Head of caudate nucleus (tissue), 42 donors: ENCODE results near the gene HDLBP.

Source experiments
- DNase-seq, 42 donors: peaks; one replicate each; pipeline versions ENCODE4 v3.0.0 to v3.0.0-alpha.2; 2020 to 2021; ENCODE audit warnings: mixed read lengths in 7 of 42
- intact Hi-C: fragments of 100-400 bp; cut with DNase I; formaldehyde crosslinking; loops from one replicate; pipeline ENCODE4 v1.15.0; 2022

Gene HDLBP

DNA sequence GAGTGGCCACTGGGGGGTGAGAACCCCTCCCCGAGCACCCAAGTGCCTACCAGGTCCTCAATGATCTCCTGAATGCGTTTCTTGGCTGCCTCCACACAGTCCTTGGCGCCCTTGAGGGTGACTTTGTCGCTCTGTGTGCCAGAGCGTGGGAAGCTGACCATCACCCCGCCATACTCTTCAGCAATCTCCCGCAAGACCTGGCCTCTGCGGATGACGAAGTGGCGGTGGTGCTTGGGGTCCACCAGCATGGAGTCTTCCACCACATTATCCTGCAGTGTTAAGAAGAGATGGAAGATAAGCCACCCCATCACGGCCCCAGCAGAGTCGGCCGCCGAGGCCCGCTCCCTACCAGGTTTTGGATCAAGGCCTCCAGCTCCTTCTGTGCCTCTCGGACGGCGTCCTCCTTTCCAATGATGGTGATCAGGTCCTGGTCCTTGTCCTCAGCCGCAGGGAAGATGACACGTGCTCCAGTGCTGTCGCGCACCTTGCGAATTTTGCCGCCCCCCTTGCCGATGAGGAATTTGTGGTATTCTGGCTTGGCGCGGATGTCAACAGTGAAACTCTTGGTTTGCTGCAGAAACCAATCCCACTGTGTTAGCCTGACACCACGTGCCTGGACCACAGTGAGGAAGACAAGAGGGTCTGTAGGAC is 75.8 kb downstream of the HDLBP start:
- intact Hi-C loops: no loop called here
- peak in 1 of 42 donors; percentile 5 for DNase-seq

GRCh38 chr2:241238693-241239198 is 76.7 kb downstream of the HDLBP start:
- DNase-seq: no peak
- intact Hi-C loops: no loop called here

DNA sequence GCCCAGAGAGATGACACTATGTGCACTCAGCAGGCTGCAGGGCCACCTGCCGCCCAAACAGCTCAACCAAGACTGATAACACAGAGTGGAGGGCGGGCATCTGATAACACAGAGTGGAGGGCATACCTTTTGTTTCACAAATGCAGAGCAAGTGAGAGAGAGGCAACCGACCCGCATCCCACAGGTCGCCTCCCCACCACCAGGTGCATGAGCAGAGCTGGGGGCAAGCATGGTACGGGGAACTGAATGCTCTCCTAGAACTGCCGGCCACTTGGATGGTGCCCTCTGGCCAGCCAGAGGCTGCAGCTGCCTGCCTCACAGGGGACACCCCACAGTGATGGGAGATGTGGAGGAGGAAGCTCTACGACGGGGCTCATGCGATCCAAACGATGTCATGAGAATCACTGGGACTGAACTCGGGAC is 77.5 kb downstream of the HDLBP start:
- DNase-seq: peak in 3 of 42 donors; percentile 7 to 34 (median 21)
- intact Hi-C loops: no loop called here

GRCh38 chr2:241237047-241237446 is 78.4 kb downstream of the HDLBP start:
- intact Hi-C loops: no loop called here
- peak in 1 of 42 donors; percentile 12 for DNase-seq

DNA sequence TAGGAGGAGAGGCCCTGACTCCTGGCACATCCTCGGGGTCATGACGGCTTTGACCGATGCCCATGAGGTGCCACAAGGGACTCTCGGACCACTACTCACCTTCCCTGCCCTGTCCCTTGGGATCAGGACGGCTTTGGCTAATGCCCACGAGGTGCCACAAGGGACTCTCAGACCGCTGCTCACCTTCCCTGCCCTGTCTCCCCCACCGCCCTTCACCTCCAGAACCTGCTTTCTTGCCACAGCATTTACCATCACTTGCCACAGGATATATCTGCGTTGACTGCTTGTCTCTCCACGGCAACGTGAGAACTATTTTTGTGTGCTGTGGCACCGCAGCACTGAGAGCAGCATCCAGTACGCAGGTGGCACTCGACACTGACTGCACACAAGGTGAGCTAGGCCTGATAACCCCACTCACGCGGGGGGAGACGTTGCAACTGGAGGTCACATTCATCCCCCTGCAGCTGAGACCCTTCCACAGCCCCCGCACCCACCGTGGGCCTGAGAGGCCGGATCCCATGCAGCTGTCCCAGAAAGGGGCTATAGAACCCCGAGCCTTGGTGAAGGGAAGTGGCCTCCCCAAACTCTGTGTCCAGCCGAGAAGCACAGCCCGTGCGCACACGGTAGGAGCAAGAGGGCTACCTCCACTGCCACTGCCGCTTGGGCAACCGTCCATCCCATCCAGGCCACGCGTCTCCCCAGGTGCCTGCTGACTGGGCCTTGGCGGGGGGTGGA is 79.4 kb downstream of the HDLBP start:
- DNase-seq: peak in 23 of 42 donors; percentile 25 to 87 (median 62)
- intact Hi-C loops: no loop called here

DNA sequence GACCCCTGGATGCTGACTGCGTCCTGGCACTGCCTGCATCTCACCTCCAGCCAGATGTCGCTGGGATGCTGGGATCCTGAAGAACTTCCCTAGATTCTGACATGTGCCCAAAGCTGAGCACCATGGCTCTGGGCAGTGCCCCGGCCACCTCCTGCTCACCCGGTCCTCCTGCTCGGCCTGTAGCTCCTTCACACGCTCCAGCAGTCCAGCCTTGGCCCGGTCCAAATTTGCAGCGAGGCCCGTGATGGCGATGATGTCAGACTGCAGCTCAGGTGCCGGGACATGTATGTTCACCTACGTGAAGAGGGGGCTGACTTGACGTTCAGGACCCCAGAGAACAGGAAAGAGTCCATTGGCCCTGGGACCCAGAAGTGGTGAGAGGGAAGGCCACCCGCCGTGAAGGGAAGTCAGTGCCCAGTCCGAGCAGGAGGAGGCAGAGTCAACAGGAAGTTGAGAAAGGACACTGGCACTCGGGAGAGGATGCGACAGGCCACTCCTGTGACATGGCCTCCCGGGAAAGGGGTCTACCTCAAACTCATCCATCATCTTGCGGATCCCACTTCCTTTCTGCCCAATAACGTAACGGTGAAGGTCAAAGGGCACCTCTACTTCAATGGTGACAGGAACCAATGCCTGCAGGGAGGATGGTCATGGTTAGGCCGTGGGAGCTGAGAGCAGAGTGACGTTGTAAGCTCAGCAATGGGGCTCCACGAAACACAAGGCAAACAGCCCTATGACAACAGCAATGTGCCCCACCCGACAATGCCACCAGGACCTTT is 80.3 kb downstream of the HDLBP start:
- intact Hi-C loops: no loop called here

GRCh38 chr2:241234066-241234790 is 81.2 kb downstream of the HDLBP start:
- peak in 1 of 42 donors; percentile 24 for DNase-seq

More for the DNA sequence above, 80.3 kb downstream of the HDLBP start:
- peak in 1 of 42 donors; percentile 29 for DNase-seq

GRCh38 chr2:241232736-241233575 is 82.5 kb downstream of the HDLBP start:
- DNase-seq: no peak
- intact Hi-C loops: no loop called here

More at GRCh38 chr2:241234066-241234790, 81.2 kb downstream of the HDLBP start:
- intact Hi-C loops: no loop called here

DNA sequence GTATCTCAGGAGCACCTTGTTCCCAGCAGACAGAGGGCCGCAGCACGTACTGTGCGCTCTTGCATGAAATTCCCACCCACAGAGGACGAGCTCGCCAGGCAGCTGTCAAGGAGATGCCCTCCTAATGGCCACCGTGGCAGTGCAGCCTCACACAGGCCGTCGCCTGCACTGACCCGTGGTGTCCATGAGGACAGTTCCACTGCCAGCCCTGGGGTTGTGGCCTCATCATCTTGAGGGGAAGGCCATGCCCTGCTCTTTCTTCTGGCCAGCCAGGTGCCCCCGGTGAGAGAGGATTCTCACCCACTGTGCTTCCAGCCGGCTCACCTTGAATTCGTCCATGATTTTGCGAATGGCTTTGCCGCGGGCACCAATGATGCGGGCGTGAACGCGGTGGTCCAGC is 85.0 kb downstream of the HDLBP start:
- intact Hi-C loops: no loop called here
- DNase-seq: peak in 4 of 42 donors; percentile 17 to 30 (median 29)

GRCh38 chr2:241229563-241230401 is 85.7 kb downstream of the HDLBP start:
- intact Hi-C loops: no loop called here

DNA sequence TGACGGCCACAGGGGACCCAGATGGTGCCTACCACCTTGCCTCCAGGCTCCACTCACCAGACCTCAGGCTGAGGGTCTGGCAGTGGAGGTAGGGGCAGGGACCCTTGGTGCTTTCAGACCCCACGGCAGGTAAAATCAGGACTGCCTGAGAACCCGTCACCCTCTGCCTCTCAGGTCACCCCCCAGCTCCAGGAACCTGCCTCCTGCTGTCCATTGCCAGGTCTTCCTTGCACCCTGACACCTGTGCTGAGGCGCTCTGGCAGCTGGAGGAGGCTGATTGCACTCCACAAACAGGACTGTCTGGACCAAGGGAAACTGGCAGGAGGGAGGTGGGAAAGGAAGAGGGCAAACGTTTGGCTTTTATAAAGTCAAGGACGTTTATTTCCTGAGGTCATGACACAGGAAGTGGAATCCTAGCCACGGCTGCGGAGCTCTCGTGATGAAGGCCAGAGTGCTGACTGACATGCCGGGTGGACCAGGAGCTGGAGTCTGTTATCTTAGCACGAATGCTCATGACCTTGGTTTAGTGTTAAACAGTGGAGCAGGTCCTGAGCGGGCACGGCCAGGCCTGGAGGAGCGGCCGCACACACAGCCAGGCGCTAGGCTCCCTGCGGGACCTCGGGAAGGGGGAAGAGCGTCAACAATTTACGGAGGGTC is 86.5 kb downstream of the HDLBP start:
- intact Hi-C loops: no loop called here
- peak in 1 of 42 donors; percentile 19 for DNase-seq

More at GRCh38 chr2:241229563-241230401, 85.7 kb downstream of the HDLBP start:
- peak in 2 of 42 donors; percentile 10 to 14 for DNase-seq

- DNase-seq: no peak
- intact Hi-C loops: no loop called here
Measured at GRCh38 chr2:241228081-241228859, 87.2 kb downstream of the HDLBP start.

DNA sequence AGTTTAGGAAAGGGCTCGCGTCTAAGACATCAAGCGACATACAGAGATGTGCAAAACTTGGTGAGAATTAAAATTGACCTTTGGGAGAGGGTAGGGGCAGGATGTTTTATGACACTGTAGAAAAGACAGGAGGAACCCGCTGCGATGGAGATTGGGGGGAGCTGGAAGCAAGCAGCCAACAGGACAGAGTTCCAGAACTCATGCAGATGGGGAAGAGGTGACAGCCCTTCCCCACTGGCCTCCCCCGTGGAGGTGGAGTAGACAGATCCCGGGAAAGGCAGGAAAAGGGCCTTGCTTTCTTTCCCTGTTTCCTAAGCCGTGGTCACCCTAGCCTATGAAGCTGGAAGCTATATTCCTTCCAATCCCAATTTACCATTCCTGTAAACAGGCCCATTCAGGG is 87.9 kb downstream of the HDLBP start:
- intact Hi-C loops: no loop called here
- no peak for DNase-seq

- intact Hi-C loops: no loop called here
- DNase-seq: peak in 26 of 42 donors; percentile 20 to 74 (median 48)
Measured at GRCh38 chr2:241226723-241227572, 88.5 kb downstream of the HDLBP start.

DNA sequence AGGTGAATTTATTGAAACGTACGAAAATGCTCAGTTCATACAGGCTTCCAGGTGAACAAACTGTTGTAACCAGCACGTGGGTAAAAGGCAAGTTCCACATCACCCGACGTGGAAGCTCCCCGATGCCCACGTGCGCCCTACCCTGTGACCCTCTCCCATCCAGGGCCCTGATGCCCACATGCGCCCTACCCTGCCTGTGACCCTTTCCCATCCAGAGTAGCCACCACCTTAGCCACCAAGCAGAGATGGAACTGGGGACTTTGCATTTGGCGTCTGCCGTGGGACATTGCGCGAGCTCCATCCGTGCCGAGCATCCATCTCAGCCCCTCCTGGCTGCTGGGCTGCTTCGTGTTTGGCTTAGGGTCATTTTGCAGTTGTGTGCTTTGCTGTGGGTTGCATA is 89.5 kb downstream of the HDLBP start:
- no peak for DNase-seq
- intact Hi-C loops: no loop called here
